ENCODE data around the gene ATP6V0E1. TPM values are rescaled to one million over a fixed set of nuclear protein-coding genes. Genes with fewer than 3 reads are reported as not detected.
"Not testable (repeated sequence)": the region's sequence is repeated elsewhere in the genome, so short reads cannot be mapped to it uniquely, and the experiment has no call there.

ATP6V0E1 gene
- total RNA-seq, 1 experiment from 2014 or later: 113 TPM

GRCh38 chr5:173004013-173004412 lies 20.4 kb downstream of the ATP6V0E1 start:
- Histone ChIP-seq H3K36me3 (replicated peaks; ENCODE audit: control insufficient read depth, insufficient read depth, low read length) (no peaks in the 10 kb centered on the region), H3K27me3 (ENCODE audit: control insufficient read depth, insufficient read depth, low read length) (no peaks in the 10 kb centered on the region), H3K4me3 (ENCODE audit: insufficient read depth, low read depth, low read length) (no peak overlapping the region)
- DNase-seq: no peak

- Histone ChIP-seq H3K27me3 (ENCODE audit: control insufficient read depth, insufficient read depth, low read length) (no peaks in the 10 kb centered on the region), H3K4me3 (ENCODE audit: insufficient read depth, low read depth, low read length) (no peak overlapping the region), H3K36me3 (replicated peaks; ENCODE audit: control insufficient read depth, insufficient read depth, low read length) (no peaks in the 10 kb centered on the region)
- DNase-seq: no peak
These were observed 20.9 kb downstream of the ATP6V0E1 start for GRCh38 chr5:173004447-173004846.

GRCh38 chr5:173010021-173010420 lies 26.4 kb downstream of the ATP6V0E1 start:
- Histone ChIP-seq H3K4me3 (ENCODE audit: insufficient read depth, low read depth, low read length) (no peak overlapping the region), H3K36me3 (replicated peaks; ENCODE audit: control insufficient read depth, insufficient read depth, low read length) (no peaks in the 10 kb centered on the region), H3K27me3 (ENCODE audit: control insufficient read depth, insufficient read depth, low read length) (no peaks in the 10 kb centered on the region)
- DNase-seq: no peak

GRCh38 chr5:173010547-173011464 lies 27.2 kb downstream of the ATP6V0E1 start:
- H3K27me3 ChIP-seq (ENCODE audit: control insufficient read depth, insufficient read depth, low read length): no peaks in the 10 kb centered on the region
- no peak overlapping the region for H3K4me3 ChIP-seq (ENCODE audit: insufficient read depth, low read depth, low read length)
- H3K36me3 ChIP-seq (replicated peaks; ENCODE audit: control insufficient read depth, insufficient read depth, low read length): no peaks in the 10 kb centered on the region
- peak; percentile 61 for DNase-seq

- no peaks in the 10 kb centered on the region for H3K36me3 ChIP-seq (replicated peaks; ENCODE audit: control insufficient read depth, insufficient read depth, low read length)
- no peaks in the 10 kb centered on the region for H3K27me3 ChIP-seq (ENCODE audit: control insufficient read depth, insufficient read depth, low read length)
- no peak overlapping the region for H3K4me3 ChIP-seq (ENCODE audit: insufficient read depth, low read depth, low read length)
- DNase-seq: no peak
These were observed 28.0 kb downstream of the ATP6V0E1 start for GRCh38 chr5:173011566-173011965.

GRCh38 chr5:173012882-173013281 lies 29.3 kb downstream of the ATP6V0E1 start:
- no peak for DNase-seq
- H3K27me3 ChIP-seq (ENCODE audit: control insufficient read depth, insufficient read depth, low read length): no peaks in the 10 kb centered on the region
- no peaks in the 10 kb centered on the region for H3K36me3 ChIP-seq (replicated peaks; ENCODE audit: control insufficient read depth, insufficient read depth, low read length)
- H3K4me3 ChIP-seq (ENCODE audit: insufficient read depth, low read depth, low read length): no peak overlapping the region

- Histone ChIP-seq H3K4me3 (ENCODE audit: insufficient read depth, low read depth, low read length) (no peak overlapping the region), H3K27me3 (ENCODE audit: control insufficient read depth, insufficient read depth, low read length) (no peaks in the 10 kb centered on the region), H3K36me3 (replicated peaks; ENCODE audit: control insufficient read depth, insufficient read depth, low read length) (no peaks in the 10 kb centered on the region)
- DNase-seq: no peak
These were observed 31.1 kb downstream of the ATP6V0E1 start for GRCh38 chr5:173014671-173015070.

GRCh38 chr5:173015192-173015591 lies 31.6 kb downstream of the ATP6V0E1 start:
- Histone ChIP-seq H3K27me3 (ENCODE audit: control insufficient read depth, insufficient read depth, low read length) (no peaks in the 10 kb centered on the region), H3K4me3 (ENCODE audit: insufficient read depth, low read depth, low read length) (no peak overlapping the region), H3K36me3 (replicated peaks; ENCODE audit: control insufficient read depth, insufficient read depth, low read length) (no peaks in the 10 kb centered on the region)
- DNase-seq: no peak

- no peak overlapping the region for H3K4me3 ChIP-seq (ENCODE audit: insufficient read depth, low read depth, low read length)
- no peaks in the 10 kb centered on the region for H3K36me3 ChIP-seq (replicated peaks; ENCODE audit: control insufficient read depth, insufficient read depth, low read length)
- no peak for DNase-seq
- no peaks in the 10 kb centered on the region for H3K27me3 ChIP-seq (ENCODE audit: control insufficient read depth, insufficient read depth, low read length)
These were observed 32.3 kb downstream of the ATP6V0E1 start for GRCh38 chr5:173015598-173016455.

- Histone ChIP-seq H3K36me3 (replicated peaks; ENCODE audit: control insufficient read depth, insufficient read depth, low read length) (no peaks in the 10 kb centered on the region), H3K4me3 (ENCODE audit: insufficient read depth, low read depth, low read length) (no peak overlapping the region), H3K27me3 (ENCODE audit: control insufficient read depth, insufficient read depth, low read length) (no peaks in the 10 kb centered on the region)
- no peak for DNase-seq
These were observed 33.1 kb downstream of the ATP6V0E1 start for GRCh38 chr5:173016598-173017046.

GRCh38 chr5:173017087-173017486 lies 33.5 kb downstream of the ATP6V0E1 start:
- not testable (repeated sequence) for H3K36me3 ChIP-seq (replicated peaks; ENCODE audit: control insufficient read depth, insufficient read depth, low read length); H3K27me3 ChIP-seq (ENCODE audit: control insufficient read depth, insufficient read depth, low read length); H3K4me3 ChIP-seq (ENCODE audit: insufficient read depth, low read depth, low read length); DNase-seq

GRCh38 chr5:173018358-173018757 lies 34.8 kb downstream of the ATP6V0E1 start:
- Histone ChIP-seq H3K27me3 (ENCODE audit: control insufficient read depth, insufficient read depth, low read length) (no peaks in the 10 kb centered on the region), H3K4me3 (ENCODE audit: insufficient read depth, low read depth, low read length) (no peak overlapping the region), H3K36me3 (replicated peaks; ENCODE audit: control insufficient read depth, insufficient read depth, low read length) (no peaks in the 10 kb centered on the region)
- DNase-seq: no peak

GRCh38 chr5:173020154-173020581 lies 36.6 kb downstream of the ATP6V0E1 start:
- no peak for DNase-seq
- H3K36me3 ChIP-seq (replicated peaks; ENCODE audit: control insufficient read depth, insufficient read depth, low read length): no peaks in the 10 kb centered on the region
- H3K4me3 ChIP-seq (ENCODE audit: insufficient read depth, low read depth, low read length): no peak overlapping the region
- no peaks in the 10 kb centered on the region for H3K27me3 ChIP-seq (ENCODE audit: control insufficient read depth, insufficient read depth, low read length)

GRCh38 chr5:173020643-173021042 lies 37.1 kb downstream of the ATP6V0E1 start:
- no peak for DNase-seq
- H3K27me3 ChIP-seq (ENCODE audit: control insufficient read depth, insufficient read depth, low read length): no peaks in the 10 kb centered on the region
- no peak overlapping the region for H3K4me3 ChIP-seq (ENCODE audit: insufficient read depth, low read depth, low read length)
- H3K36me3 ChIP-seq (replicated peaks; ENCODE audit: control insufficient read depth, insufficient read depth, low read length): no peaks in the 10 kb centered on the region

GRCh38 chr5:173025651-173026050 lies 42.1 kb downstream of the ATP6V0E1 start:
- DNase-seq: no peak
- no peaks in the 10 kb centered on the region for H3K27me3 ChIP-seq (ENCODE audit: control insufficient read depth, insufficient read depth, low read length)

More at GRCh38 chr5:173025651-173026050, 42.1 kb downstream of the ATP6V0E1 start:
- no peaks in the 10 kb centered on the region for H3K36me3 ChIP-seq (replicated peaks; ENCODE audit: control insufficient read depth, insufficient read depth, low read length)
- no peak overlapping the region for H3K4me3 ChIP-seq (ENCODE audit: insufficient read depth, low read depth, low read length)
